GM12874 (cell line): ENCODE measurements around the gene GALNT12.

Experiments used
- CTCF ChIP-seq: IDR thresholded peaks from 2 replicates; pipeline ENCODE4 v1.5.1; 2011; ENCODE audit warnings: low read depth, mild to moderate bottlenecking, control low read depth, low read length, moderate library complexity; ENCODE audit not compliant: insufficient read depth

The GALNT12 gene

GRCh38 chr9:98856982-98857381 lies 49.5 kb downstream of the GALNT12 start:
- TF ChIP-seq CTCF, result no peak

GRCh38 chr9:98859941-98860340 lies 52.5 kb downstream of the GALNT12 start:
- no peak for TF ChIP-seq CTCF

- TF ChIP-seq CTCF, result no peak
These were observed 53.4 kb downstream of the GALNT12 start for GRCh38 chr9:98860871-98861293.

GRCh38 chr9:98861781-98862504 lies 54.5 kb downstream of the GALNT12 start:
- no peak for TF ChIP-seq CTCF

GRCh38 chr9:98862936-98863335 lies 55.5 kb downstream of the GALNT12 start:
- TF ChIP-seq CTCF, result no peak

GRCh38 chr9:98864281-98865174 lies 57.1 kb downstream of the GALNT12 start:
- TF ChIP-seq CTCF, result no peak

- no peak for TF ChIP-seq CTCF
These were observed 57.9 kb downstream of the GALNT12 start for GRCh38 chr9:98865284-98865875.
